Omental fat pad (tissue), 4 donors: Measurements from ENCODE around the gene PDE6D. TPM values are rescaled to one million over a fixed set of nuclear protein-coding genes. Genes with fewer than 3 reads are reported as not detected.

Source experiments
- ATAC-seq: fragments of 150-250 bp; one replicate; pipeline ENCODE4 v1.9.1; 2016; ENCODE audit warnings: mild to moderate bottlenecking, moderate library complexity; ENCODE audit not compliant: low FRiP score
- DNase-seq: peaks from one replicate; pipeline ENCODE4 v3.0.0-alpha.2; 2019; ENCODE audit warnings: low spot score
- CTCF ChIP-seq, 3 donors: fragments of 450-650 bp; IDR thresholded peaks; one replicate each; pipeline ENCODE4 v1.5.1; 2016 to 2017; ENCODE audit warnings: antibody characterized with exemption in 3 of 3, mild to moderate bottlenecking in 3 of 3, moderate library complexity in 2 of 3
- total RNA-seq, 4 donors: library from RNA; depleted of rRNA; stranded (reverse); fragments of >200 nt; gene quantifications; one replicate each; pipeline ENCODE4 v1.1.0, GENCODE V29; 2016

Gene PDE6D
- total RNA-seq, 4 donors from 2014 or later, result 13.8 to 38.8 (median 17.9) TPM

GRCh38 chr2:231769170-231770136 lies 11.6 kb downstream of the PDE6D start:
- TF ChIP-seq CTCF (IDR thresholded peaks at IDR 0.05), result no peak
- ATAC-seq (no peak), DNase-seq (no peak)

GRCh38 chr2:231765496-231765929 lies 15.6 kb downstream of the PDE6D start:
- DNase-seq, result no peak
- TF ChIP-seq CTCF (IDR thresholded peaks at IDR 0.05), result no peak
- ATAC-seq, result no peak

GRCh38 chr2:231764760-231765159 lies 16.3 kb downstream of the PDE6D start:
- TF ChIP-seq CTCF (IDR thresholded peaks at IDR 0.05), result no peak
- ATAC-seq (no peak), DNase-seq (no peak)

- ATAC-seq (no peak), DNase-seq (no peak)
- TF ChIP-seq CTCF (IDR thresholded peaks at IDR 0.05), result no peak
Observed at GRCh38 chr2:231764124-231764523, 17.0 kb downstream of the PDE6D start.

GRCh38 chr2:231761735-231762134 lies 19.3 kb downstream of the PDE6D start:
- DNase-seq (no peak), ATAC-seq (no peak)
- TF ChIP-seq CTCF (IDR thresholded peaks at IDR 0.05), result no peak

GRCh38 chr2:231752061-231752460 lies 29.0 kb downstream of the PDE6D start:
- DNase-seq (no peak), ATAC-seq (no peak)
- TF ChIP-seq CTCF (IDR thresholded peaks at IDR 0.05), result no peak
